ENCODE measurements around the gene AIFM1. TPM values are rescaled to one million over a fixed set of nuclear protein-coding genes. Genes with fewer than 3 reads are reported as not detected.

AIFM1 gene
- total RNA-seq: 12.1 and 16.4 TPM in 2 replicates

GRCh38 chrX:130165703-130166502 lies at the start of gene AIFM1:
Gene AIFM1 (minus strand): TSS chrX:130165841. CDS start chrX:130165656, 185 bp downstream.

DNA sequence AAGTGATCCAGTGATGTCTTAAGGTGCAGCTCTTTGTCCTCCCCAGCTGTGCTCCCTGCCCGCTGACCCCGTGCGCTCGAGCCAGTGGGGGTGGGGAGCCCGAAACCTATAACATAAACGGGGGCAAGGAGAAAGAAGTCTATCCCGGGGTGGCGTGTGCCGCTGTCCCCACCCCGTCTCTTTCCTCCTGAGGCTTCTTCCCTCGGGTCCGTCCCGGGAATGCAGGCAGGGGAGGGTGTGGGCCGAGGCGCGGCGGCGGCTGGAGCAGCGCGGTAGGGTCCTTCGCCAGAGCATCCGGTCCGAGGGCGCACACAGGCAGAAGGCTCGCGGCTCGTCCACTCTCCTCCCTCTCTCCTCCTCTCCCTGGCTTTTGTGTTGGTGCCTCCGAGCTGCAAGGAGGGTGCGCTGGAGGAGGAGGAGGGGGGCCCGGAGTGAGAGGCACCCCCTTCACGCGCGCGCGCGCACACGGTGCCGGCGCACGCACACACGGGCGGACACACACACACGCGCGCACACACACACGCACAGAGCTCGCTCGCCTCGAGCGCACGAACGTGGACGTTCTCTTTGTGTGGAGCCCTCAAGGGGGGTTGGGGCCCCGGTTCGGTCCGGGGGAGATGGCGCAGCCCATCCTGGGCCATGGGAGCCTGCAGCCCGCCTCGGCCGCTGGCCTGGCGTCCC lies 5.9 kb upstream of the AIFM1 start, which contains the start of gene RAB33A:
TSS of gene RAB33A (plus strand) at position 517 of the 681 bp plus-strand sequence. CDS start at position 618, 101 bp downstream.

GRCh38 chrX:130110379-130111219 lies 55.0 kb downstream of the AIFM1 start, which contains the start of gene ELF4:
Gene ELF4 (minus strand): TSS chrX:130110497. CDS start chrX:130081330, 29,167 bp downstream.

Other genes with a start within 250 kb of the AIFM1 start
- 5.5 and 6.3 TPM in 2 replicates for gene BCORL1, start 183.2 kb downstream of the AIFM1 start, total RNA-seq
- gene ELF4, start 55.3 kb downstream of the AIFM1 start, total RNA-seq: 13.4 and 15.6 TPM in 2 replicates
- gene RAB33A, start 6.1 kb upstream of the AIFM1 start, total RNA-seq: 5.1 and 9.0 TPM in 2 replicates
- 2.2 and 2.6 TPM in 2 replicates for gene ZNF280C, start 103.1 kb upstream of the AIFM1 start, total RNA-seq
- 8.5 and 9.9 TPM in 2 replicates for gene SLC25A14, start 174.1 kb upstream of the AIFM1 start, total RNA-seq
- not detected in 2 replicates for gene GPR119, start 219.8 kb upstream of the AIFM1 start, total RNA-seq
- 16.4 and 17.5 TPM in 2 replicates for gene RBMX2, start 236.1 kb upstream of the AIFM1 start, total RNA-seq